ENCODE measurements around the gene PTGIS.

- TF ChIP-seq POLR2AphosphoS5 (IDR thresholded peaks at IDR 0.05), result no peak
- TF ChIP-seq CTCF (IDR thresholded peaks at IDR 0.05), result no peak
- TF ChIP-seq POLR2A (IDR thresholded peaks at IDR 0.05), result no peak
- no peak for TF ChIP-seq EP300 (IDR thresholded peaks at IDR 0.05)
Measured at GRCh38 chr20:49490689-49491088, 77.2 kb downstream of the PTGIS start.

All from gastroesophageal sphincter (tissue), 3 donors.